NCI-H524 (cell line): Measurements from ENCODE around the gene ABCB6.
A peak's percentile ranks its signal among the peaks of the same experiment; 100 is the strongest.
"Not testable (repeated sequence)": the region's sequence is repeated elsewhere in the genome, so short reads cannot be mapped to it uniquely, and the experiment has no call there.

Source experiments
- DNase-seq, 2 experiments: peaks; one replicate each; lab custom pipeline; 2025; lab: John Stamatoyannopoulos, UW

The ABCB6 gene

DNA sequence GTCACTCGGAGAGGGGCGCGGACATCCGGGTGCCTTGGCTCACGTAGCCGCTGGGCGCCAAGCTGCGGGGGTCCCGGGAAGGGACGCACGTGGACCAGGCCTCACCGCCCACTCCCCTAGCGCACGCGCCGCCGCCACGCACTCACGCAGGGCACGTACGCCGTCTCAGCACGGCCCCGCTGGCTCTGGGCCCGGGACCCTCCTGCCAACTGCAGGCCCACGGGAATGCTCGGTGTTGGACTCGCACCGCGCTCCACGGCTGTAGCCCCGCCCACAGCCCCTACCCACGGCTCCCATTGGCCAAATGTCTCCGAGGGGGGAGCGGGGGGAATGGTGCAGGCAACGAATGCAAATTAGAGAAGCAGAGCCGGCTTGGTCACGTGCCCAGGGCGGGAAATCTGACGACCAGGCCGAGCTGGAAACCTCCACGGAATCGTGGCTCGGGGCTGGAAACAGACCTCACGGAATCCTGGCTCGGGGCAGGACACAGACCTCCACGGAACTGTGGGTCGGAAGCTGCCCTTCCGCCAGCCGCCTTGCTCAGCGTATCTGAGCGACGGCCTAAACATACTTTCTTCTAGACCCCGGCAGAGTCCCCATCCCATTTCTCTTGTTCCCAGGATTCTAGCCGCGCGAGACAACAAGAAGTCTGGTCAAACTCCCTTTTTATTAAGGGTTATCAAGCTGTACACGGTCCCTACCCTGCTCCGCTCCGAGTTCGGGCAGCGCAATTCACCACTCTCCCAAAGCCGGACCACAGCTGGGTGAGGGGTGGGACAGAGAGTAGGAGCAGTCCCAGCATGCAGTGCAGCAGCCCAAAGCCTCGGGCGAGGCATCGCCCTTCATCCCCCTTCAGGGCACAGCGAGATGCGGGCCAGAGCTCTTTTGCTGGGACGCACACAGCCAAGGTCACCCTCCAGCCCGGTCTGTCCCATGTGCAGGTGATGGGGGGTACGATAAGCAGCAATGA lies at the start of gene ABCB6:
TSS of gene ABCB6 (minus strand) at position 227 of the 970 bp plus-strand sequence. CDS start 285 bp downstream, outside the sequence.
- peak; percentile 94 to 95 for DNase-seq

DNA sequence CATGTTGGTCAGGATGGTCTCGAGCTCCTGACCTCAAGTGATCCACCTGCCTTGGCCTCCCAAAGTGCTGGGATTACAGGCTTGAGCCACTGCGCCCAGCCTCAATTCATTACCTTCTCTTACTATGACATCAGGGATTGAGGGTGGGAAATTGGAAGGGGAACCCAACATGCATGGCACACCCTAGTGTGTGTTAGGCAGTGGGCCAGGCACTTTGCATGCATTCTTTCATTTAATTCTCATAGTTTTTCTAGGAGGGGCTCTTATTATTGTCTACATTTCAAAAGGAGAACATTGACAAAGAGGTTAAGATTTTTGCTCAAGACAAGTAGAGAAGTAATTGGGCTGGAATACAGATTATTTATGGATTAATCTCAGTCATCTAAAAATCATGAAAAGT lies 49.5 kb upstream of the ABCB6 start:
- DNase-seq: no peak

DNA sequence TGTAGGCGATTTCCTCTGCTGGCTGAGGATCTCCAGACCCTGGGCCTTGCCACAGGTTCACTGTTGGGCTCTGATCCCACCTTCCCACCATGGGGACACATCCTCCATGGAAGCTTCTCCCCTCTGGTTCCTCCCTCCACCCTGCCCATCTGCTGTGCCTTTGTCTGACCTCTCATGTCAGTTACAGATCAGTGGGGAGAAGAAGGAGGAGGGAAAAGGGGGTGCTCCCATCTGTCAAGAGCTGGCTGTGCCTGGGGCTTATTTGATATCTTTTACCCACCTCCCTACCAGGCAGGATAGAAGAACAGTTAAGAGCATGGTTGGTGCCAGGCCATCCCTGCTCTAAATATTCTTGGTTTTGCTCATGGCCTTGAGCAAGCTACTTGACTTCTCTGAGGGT lies 48.1 kb upstream of the ABCB6 start:
- peak in 1 of 2 experiments; percentile 76 for DNase-seq

DNA sequence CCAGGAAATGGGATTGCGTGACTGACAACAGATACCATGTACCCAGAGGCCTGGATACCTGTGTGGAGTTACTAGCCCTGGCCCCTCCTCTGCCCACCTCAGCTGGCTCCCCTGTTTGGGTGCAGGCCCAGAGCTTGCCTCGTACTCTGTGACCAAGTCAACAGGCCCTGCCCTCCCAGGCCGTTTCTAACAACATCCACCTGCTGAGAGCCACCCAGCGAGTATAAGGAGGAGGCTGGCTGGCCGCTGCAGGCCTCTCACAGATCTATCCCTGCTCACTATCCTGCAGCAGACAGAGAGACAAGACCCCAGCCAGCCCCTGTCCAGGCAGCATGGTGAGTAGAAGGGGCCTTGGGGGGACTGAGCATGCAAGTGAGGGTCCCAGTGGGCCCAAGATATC lies 47.5 kb upstream of the ABCB6 start:
- DNase-seq: no peak

DNA sequence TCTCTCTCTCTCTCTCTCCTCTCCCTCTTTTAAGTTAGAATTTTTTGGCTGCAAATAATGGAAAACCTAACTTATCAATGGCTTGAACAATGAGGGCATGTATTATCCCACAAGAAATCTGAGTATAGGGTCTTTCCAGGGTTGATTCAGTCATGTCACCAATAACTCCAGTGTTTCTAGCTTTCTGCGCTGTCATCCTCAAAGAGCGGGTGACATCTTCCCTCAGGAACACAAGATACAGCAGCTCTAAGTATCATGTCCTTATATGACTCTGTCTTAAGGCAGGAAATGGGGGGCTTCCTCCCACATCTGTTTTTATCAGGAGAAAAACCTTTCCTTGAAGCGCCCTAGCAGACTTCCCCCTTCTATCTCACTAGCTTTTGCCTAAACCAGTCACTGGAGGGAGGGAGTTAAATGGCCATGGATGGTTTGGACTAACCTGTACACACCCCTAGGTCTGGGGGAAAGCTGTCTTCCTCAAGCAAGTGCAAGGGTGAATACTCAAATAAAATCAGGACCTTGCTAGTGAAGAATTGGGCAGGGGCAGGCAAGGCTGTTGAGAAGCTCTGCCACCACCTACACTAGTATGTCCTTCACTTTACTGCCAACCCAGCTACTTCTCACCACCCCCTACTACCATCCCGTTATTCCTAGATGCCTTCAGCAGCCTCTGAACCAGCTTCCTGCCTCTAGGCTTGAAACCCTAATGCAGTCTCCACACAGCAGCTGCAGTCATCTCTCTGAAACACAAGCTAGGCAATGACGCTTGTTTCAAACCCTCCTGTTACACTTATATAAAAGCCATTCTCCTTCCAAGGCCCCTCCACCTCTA lies 42.5 kb upstream of the ABCB6 start:
- DNase-seq: no peak

DNA sequence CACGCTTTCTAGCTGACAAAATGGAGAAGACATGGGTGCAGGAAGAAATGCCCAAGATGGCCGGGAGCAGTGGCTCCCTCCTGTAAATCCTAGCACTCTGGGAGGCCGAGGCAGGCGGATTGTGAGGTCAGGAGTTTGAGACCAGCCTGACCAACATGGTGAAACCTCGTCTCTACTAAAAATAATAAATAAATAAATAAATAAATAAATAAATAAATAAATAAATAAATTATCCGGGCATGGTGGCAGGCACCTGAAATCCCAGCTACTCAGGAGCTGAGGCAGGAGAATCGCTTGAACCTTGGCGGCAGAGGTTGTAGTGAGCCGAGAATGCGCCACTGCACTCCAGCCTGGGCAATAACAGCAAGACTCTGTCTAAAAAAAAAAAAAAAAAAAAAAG lies 40.2 kb upstream of the ABCB6 start:
- not testable (repeated sequence) for DNase-seq

DNA sequence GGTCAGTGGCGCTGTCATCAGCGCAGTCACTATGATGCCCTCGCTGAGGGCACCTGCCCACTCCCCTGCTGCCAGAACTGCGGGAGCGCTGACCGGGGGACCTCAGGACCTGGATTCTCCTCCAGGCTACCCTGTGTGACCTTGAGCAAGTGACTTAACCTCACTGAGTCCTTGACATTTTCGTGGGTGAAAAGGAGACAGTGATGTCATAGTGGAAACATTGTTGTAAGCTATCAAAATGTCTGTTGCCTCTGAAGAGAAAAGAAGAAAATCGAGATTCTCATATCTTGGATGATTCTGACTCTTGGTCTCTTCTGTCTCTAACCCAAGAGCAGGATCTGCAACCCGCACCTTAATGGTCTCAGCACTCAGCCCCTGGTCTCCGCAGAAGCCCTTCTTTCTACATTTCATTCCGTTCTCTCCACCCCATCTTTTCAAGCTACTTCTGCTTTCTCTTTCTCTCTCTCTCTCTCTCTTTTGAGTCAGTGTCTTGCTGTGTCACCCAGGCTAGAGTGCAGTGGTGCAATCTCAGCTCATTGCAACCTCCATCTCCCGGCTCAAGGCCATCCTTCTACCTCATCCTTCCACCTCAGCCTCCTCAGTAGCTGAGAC lies 35.9 kb upstream of the ABCB6 start:
- DNase-seq: no peak

DNA sequence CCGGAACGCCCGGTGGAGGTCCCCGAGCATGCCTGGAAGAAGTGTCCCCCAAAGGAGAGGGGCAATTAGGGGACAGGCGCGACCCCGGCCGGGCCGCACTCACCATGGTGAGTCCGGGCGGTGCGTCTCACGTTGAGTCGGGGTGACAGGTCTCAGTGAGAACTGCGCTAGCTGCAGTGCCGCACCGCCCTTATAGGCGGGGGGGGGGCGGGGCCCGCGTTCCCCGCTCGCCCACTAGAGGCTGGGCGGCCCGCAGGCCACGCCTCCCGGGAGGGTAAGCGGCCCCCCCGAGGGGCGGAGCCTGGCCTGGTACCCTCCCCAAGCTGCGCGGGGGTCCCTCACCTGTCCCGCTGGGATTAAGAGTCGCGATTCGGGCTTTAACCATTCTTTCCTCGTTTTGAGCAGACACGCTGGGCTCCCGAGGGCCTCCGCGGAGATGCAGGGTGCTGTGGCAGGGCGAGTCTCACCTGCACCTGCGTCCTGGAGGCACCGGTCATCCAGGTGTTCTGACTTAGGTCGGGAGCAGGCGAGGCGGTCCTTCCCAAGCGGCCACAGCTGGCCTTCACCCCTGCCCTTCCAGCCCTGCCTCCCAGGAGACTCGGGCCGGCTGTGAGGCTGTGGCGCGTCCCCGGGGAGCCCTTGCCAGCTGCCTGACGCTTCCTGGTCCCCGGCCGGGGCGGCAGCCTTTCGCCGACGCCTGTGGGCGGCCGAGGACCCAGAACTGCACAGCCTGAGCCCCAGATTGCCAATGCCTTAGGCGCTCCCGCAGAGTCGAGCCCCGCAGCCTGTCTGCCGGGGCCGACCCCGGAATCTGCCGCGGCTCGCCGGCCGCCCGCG lies 35.2 kb upstream of the ABCB6 start, which contains the start of gene TUBA4A:
TSS of gene TUBA4A (minus strand) at position 166 of the 837 bp plus-strand sequence. CDS start at position 106, 60 bp downstream.
- peak; percentile 72 to 89 for DNase-seq

DNA sequence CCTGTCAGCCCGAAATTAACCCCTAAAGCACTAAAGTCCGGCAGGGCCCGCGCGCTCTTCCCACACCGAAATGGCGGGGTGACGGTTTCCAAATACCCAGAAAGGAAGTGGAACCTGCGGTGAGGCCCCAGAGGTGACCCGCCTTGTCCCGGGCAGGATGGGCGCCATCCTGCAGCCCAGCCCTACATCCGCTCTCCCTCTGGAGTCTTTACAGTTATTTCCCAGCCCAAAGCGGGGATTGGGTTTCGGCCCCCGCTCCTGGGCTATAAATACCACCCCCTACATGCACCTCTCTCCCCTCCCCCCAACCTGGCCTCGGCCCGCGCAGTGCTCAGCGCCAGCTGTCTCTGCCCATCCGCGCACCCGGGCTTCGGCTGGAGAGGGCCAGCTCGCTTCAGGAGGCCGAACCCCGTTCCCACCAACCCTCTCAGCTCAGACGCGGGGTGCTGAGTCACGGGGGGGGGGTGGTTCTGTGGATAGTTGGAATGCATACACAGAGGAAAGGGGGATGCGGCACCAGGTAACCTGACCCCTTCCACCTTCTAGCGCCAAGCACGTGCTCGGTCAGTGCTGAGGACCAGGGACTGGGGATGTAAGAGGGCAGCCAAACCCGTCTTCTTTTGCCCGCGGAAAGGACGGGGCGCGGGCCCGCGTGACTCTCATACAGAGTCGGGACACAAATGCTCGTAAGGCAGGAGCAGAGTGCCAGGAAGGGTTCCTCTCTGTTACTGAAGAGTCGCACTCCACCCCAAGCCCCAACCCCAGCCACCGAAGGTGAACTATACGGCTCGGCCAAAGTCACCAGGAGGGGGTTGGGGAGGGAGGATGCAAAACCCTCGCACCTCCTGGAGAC lies 34.4 kb upstream of the ABCB6 start, which contains the start of gene TUBA4B:
TSS of gene TUBA4B (plus strand) at position 344 of the 853 bp plus-strand sequence. CDS start at position 509, 165 bp downstream.
- DNase-seq: peak; percentile 54 to 78

DNA sequence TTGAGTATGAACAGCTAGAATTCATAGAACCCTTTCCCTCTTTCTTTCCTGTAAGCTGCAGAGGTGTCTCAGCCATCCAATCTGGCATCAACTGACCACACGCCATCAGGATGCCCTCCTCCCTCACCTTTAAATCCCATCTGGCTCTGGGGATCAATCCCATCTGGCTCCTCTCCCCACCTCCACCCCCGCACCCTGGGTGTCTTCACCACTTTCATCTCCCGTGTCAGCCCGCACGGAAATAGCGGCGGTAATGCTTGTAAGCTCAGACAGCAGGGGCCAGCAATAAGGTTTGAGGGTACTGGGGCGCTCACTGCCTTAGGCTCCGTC lies 33.8 kb upstream of the ABCB6 start:
- peak in 1 of 2 experiments; percentile 61 for DNase-seq

DNA sequence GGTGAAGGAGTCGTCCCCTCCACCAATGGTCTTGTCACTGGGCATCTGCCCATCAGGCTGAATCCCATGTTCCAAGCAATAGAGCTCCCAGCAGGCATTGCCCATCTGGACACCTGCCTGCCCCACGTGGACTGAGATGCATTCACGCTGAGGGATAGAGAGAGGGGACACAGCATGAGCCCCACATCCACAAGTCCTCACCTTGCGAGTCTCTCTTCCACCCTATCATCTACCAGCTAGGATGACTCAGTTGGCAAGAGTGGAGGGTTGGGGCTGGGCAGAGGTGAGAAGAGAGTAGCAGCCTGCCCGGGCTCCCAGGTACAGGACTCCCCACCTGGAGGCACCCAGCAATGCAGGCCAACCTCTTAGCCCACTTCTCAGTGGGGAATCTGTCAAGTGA lies 33.3 kb upstream of the ABCB6 start:
- no peak for DNase-seq

DNA sequence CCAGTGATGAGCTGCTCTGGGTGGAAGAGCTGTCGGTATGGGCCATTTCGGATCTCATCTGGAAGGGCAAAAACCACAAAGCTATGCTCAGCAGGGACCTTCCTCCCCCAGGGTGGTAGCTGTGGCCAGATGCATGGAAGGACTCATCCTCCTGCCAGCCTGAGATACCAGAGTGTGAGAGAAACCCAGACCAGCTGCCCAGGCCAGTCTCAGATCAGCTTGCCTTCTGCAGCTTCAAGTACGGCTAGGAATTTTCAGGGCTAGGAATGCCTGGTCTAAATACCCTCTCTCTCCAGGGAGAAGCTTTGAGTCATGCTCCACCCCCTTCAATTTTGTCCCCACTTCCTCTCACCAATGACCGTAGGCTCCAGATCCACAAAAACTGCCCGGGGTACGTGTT lies 32.9 kb upstream of the ABCB6 start:
- no peak for DNase-seq

DNA sequence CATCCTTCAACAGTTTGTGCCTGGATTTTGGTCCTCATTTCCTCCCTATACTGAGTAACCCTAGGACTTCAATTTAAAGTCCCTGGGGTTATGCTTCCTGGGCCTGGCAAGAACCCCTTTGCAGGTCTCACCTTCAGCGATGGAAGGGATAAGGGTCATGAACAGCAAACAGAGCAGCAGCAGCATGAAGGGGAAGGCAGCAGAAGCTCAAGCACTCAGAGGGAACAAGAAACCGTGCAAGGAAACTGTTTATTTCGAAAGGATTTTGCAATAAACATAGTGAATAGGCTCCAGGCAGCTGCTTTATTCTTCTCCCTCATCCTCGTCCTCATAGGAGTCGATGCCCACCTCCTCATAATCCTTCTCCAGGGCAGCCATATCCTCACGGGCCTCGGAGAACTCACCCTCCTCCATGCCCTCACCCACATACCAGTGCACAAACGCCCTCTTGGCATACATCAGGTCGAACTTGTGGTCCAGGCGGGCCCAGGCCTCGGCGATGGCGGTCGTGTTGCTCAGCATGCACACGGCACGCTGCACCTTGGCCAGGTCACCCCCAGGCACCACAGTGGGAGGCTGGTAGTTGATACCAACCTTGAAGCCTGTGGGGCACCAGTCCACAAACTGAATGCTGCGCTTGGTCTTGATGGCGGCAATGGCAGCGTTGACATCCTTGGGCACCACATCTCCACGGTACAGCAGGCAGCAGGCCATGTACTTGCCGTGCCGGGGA lies 31.5 kb upstream of the ABCB6 start:
- no peak for DNase-seq

DNA sequence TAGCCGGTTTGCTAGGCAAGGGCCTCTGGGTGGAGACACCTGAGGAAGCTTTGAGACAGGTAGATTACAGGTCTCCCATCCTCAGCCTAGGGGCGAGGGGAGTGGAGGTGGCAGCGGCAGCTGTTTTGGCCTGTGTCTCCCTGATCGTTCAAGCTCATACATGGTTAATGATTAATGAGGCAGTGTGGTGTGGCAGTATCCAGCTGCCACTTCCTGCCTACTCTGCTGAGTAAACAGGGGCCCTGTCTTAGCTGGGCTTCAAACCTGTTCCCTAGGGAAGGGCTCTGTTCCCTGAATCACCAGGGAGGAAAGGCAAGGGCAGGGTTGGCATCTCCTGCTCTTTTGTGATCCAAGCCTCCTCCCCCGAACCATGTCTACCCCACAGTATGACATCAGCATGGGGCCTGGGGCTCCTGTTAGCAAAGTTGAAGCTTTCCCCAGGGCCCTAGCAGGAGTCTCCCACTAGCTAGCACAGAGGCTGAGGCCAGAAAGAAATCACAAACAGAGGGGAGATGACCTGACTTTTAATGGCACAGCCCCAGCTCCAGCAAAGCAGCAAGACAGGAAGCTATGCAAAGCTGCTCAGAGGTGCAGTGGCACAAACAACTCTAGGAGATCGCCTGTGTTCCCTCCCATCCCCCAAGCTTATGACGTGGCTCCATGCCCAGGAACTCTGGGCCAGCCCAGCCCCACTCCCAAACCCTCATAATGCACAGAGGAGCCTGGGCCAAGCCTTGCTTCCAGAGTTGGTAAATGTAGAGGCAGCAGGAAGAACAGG lies 30.6 kb upstream of the ABCB6 start:
- peak in 1 of 2 experiments; percentile 35 for DNase-seq

DNA sequence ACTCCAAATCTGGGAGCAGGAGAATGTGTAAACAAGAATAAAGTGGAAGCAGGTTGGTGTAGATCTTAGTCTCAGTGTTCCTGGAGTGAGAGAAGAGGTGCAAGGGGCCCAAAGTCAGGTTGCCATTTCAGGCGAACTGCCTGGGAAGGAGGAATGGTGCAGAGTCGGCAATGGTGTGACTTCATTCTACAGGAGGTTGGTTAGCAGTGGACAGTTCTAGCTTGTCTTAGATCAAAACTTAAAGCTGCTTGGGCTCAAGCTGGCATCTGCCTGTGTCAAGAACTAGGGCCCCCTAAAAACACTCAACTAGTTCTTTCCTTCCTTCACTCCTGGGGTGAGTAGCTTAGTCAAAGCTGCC lies 30.1 kb upstream of the ABCB6 start:
- DNase-seq: no peak

DNA sequence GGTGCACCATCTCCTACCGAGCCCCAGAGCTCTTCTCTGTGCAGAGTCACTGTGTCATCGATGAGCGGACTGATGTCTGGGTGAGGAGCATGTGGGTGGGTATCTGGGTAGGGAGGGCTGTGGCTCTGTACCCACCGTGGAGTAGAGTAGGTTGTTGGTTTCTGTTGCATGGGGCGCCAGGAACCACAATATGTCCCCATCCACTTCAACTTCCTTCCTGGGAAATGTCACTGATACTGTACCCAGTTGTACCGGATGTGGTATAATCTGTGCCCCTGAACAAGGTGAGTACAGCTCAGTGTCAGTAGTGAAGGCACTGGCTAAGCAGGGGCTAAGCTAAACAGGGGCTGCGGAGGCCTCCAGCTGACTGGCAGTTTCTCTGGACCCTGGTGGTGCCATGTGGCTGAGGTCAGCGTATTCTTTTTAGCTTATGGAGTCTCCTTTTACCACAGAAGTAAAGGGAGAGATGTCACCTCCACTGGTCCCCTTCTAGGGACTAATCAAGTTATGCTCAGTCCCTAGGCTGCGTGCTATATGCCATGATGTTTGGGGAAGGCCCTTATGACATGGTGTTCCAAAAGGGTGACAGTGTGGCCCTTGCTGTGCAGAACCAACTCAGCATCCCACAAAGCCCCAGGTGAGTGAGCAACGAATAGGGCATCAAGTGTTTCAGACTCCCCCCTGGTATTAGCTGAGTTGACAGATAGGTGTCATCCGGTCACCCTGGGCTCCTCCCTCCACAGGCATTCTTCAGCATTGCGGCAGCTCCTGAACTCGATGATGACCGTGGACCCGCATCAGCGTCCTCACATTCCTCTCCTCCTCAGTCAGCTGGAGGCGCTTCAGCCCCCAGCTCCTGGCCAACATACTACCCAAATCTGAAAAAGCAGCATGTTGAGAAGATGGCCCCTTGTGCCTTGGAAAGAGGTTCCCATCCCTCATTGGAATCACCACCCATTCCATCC lies 29.2 kb upstream of the ABCB6 start:
- no peak for DNase-seq

DNA sequence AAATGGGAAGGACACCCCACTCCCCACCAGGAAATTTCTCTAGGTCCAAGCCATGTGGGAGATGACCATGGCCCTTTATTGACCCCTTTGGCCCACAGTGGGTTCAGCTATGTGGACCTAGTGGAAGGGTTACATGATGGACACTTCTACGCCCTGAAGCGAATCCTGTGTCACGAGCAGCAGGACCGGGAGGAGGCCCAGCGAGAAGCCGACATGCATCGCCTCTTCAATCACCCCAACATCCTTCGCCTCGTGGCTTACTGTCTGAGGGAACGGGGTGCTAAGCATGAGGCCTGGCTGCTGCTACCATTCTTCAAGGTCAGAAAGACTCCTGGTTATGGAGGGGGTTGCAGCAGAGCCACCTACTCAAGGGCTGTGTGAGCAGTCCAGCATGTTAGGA lies 27.8 kb upstream of the ABCB6 start:
- DNase-seq: no peak

DNA sequence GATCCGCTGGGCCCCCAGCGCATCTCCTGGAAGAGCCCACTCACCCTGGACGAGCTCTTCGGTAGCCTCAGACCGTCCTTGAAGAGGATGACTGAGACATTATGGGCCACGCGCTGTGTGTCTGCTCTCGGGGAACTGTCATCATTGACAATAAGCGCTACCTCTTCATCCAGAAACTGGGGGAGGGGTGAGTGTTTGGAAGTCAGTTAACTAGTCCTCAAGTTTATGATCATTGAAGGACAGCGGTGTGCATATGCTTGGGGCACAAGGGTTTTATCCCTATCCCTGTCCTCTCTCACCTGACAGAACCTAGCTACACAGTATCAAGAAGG lies 27.1 kb upstream of the ABCB6 start:
- no peak for DNase-seq
